Heart left ventricle (tissue), 16 donors: ENCODE results near the gene WFDC12. TPM values are rescaled to one million over a fixed set of nuclear protein-coding genes. Genes with fewer than 3 reads are reported as not detected.
A peak's percentile ranks its signal among the peaks of the same experiment; 100 is the strongest.

Source experiments
- ATAC-seq, 4 donors: fragments of 200-7000 bp; cut with Tn5 transposase; one replicate each; pipeline ENCODE4 v1.9.1; 2020 to 2022; ENCODE audit warnings: moderate library complexity in 4 of 4, mild to moderate bottlenecking in 3 of 4, moderate number of reproducible peaks in 1 of 4
- DNase-seq, 5 donors: peaks; one replicate each; pipeline ENCODE4 v3.0.0-alpha.2; 2020
- H3K27ac ChIP-seq, 12 donors: fragments of 200-600 bp; sonication (generic) in 4 of 12; one replicate each; pipeline versions ENCODE4 v1.5.0 to v1.8.0; 2016 to 2022; ENCODE audit warnings: mild to moderate bottlenecking in 2 of 12
- H3K27me3 ChIP-seq, 9 donors: fragments of 200-600 bp; sonication (generic) in 2 of 9; one replicate each; pipeline versions ENCODE4 v1.5.1 to v1.8.0; 2016 to 2022; ENCODE audit warnings: mild to moderate bottlenecking in 3 of 9
- H3K36me3 ChIP-seq, 9 donors: fragments of 200-600 bp; sonication (generic) in 2 of 9; one replicate each; pipeline versions ENCODE4 v1.5.0 to v1.8.0; 2018 to 2022; ENCODE audit warnings: mild to moderate bottlenecking in 2 of 9
- H3K4me1 ChIP-seq, 12 donors: fragments of 200-600 bp; sonication (generic) in 4 of 12; one replicate each; pipeline versions ENCODE4 v1.5.0 to v1.8.0; 2016 to 2022; ENCODE audit warnings: mild to moderate bottlenecking in 3 of 12
- H3K4me3 ChIP-seq, 12 donors: fragments of 200-600 bp; sonication (generic) in 4 of 12; one replicate each; pipeline versions ENCODE4 v1.5.0 to v1.8.0; 2017 to 2022; ENCODE audit warnings: mild to moderate bottlenecking in 9 of 12, moderate library complexity in 4 of 12
- H3K9me3 ChIP-seq, 12 donors: fragments of 200-600 bp; sonication (generic) in 4 of 12; one replicate each; pipeline versions ENCODE4 v1.5.0 to v1.8.0; 2016 to 2022; ENCODE audit warnings: mild to moderate bottlenecking in 1 of 12
- CTCF ChIP-seq, 12 donors: fragments of 200-600 bp; sonication (generic) in 4 of 12; IDR thresholded peaks; one replicate each; pipeline versions ENCODE4 v1.5.0 to v1.8.0; 2018 to 2022; ENCODE audit warnings: antibody characterized with exemption in 12 of 12, mild to moderate bottlenecking in 5 of 12
- POLR2A ChIP-seq, 2 donors: fragments of 450-650 bp; IDR thresholded peaks; one replicate each; pipeline ENCODE4 v1.6.1; 2017; ENCODE audit warnings: antibody characterized with exemption in 2 of 2, mild to moderate bottlenecking in 2 of 2, moderate library complexity in 2 of 2
- WGBS, 4 donors: extraction: QIAGEN DNeasy Blood & Tissue Kit in 2 of 4; methylation state at CpG; one replicate each; pipeline versions ENCODE4 v1.1.5 to v1.1.7; 2013 to 2018; 5-methylcytosine and 5-hydroxymethylcytosine counted together
- intact Hi-C, 10 donors: fragments of 100-400 bp; cut with DNase I; formaldehyde crosslinking; loops; one replicate each; pipeline versions ENCODE4 v1.11.1 to v1.14.2; 2022
- polyA plus RNA-seq, 2 donors: library from polyadenylated mRNA; stranded (reverse); fragments of 200-250 nt; gene quantifications; one replicate each; pipeline ENCODE4 v1.2.3, GENCODE V29; 2013
- total RNA-seq, 9 donors: library from RNA; depleted of rRNA in 2 of 9; stranded (reverse); fragments of >200 nt in 2 of 9; fragmentation: NEBNext Ultra II Directional in 3 of 9; extraction: Animal tissue kit (Norgen Biotek cat#: 25700) in 3 of 9; gene quantifications; one replicate each; pipeline versions ENCODE4 v1.1.0 to v1.2.4, GENCODE V29; 2016 to 2023
- donor health status: ischemic (EF 13 %, LVEDD 7.1; RV severe dilation, severe dysfunction).
- donor health status: healthy with polysubstance abuse.
- donor health status: DM: no; HTN: yes; CAD: no.
- donor health status: DM: no; HTN: no; CAD: no.
- donor health status: ischemic (EF 25% LVEDD 6.9; RV normal size, moderate dysfunction).
- donor health status: ischemic (EF 25% LVEDD 5.7; RV mildly dilated, moderate dysfunction).
- donor health status: healthy.
- donor health status: DM: yes; HTN: yes; CAD: no.
- donor health status: ischemic (EF 35%, LVEDD 5.7; RV mildly dilated, moderate dysfunction).
- donor health status: nonischemic (EF 11% LVEDD 7.7; RV severe dilation, severe dysfunction).
- donor health status: DM: yes; HTN: yes; CAD: no.
- donor health status: PGD.
- donor health status: ischemic (EF 29% LVEDD 5.4; RV normal size, mild dysfunction).
- donor health status: nonischemic (EF 23%, LVEDD 6.1; RV moderate dilation, normal function).

WFDC12 gene
- total and polyA plus RNA-seq, 11 donors: not detected

- ATAC-seq (peak in 1 of 4 donors; percentile 44), DNase-seq (no peak)
- TF ChIP-seq CTCF (IDR thresholded peaks at IDR 0.05) (no peak), POLR2A (IDR thresholded peaks at IDR 0.05) (no peak)
- WGBS, 4 donors: 40 to 53% (median 46%) methylated on average over 1 of the region's 1 CpG
- Histone ChIP-seq H3K9me3 (peaks cover 0 to 8% (median 2%) of the 10 kb centered on the region in 12 donors), H3K27me3 (peaks cover 0 to 4% (median 0%) of the 10 kb centered on the region in 9 donors), H3K27ac (no peak overlapping the region), H3K4me1 (peaks cover 0 to 4% (median 0%) of the 10 kb centered on the region in 12 donors), H3K36me3 (no peaks in the 10 kb centered on the region), H3K4me3 (no peak overlapping the region)
- intact Hi-C loops: loop anchor here in 1 of 10 donors (10.0 kb wide), 1 partner anchor 61 kb away; no protein-coding TSS in a partner anchor
Observed at GRCh38 chr20:45153752-45154151, 29.5 kb upstream of the WFDC12 start.

DNA sequence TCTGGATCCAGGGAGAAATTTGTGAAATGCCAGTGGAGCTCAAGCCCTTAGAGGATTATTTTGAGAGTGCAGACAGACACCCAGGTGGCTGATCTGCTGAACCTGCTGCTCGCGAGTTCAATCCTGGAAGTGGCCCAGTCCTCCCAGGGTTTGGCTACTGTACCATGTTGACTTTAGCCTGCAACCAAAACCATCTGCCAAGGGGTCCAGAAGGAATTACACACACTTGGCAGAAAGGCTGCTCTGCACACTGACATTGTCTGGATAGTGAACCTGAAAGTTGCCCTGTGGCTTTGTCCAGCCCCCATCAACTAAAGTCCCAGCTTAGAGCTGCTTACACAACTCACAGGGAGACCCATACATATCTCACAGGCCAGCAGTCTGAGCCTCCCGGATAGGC, 28.9 kb upstream of the WFDC12 start:
- no peak for DNase-seq
- H3K4me1 ChIP-seq: peaks cover 0 to 4% (median 0%) of the 10 kb centered on the region in 12 donors
- intact Hi-C loops: loop anchor here in 1 of 10 donors (10.0 kb wide), 1 partner anchor 62 kb away; no protein-coding TSS in a partner anchor
- H3K27me3 ChIP-seq: peaks cover 0 to 8% (median 0%) of the 10 kb centered on the region in 9 donors
- ATAC-seq: no peak
- H3K9me3 ChIP-seq: peaks cover 0 to 2% (median 0%) of the 10 kb centered on the region in 12 donors
- WGBS, 4 donors: 63 to 76% (median 72%) methylated on average over 3 of the region's 3 CpGs
- no peaks in the 10 kb centered on the region for H3K36me3 ChIP-seq
- no peak overlapping the region for H3K27ac ChIP-seq
- no peak for TF ChIP-seq CTCF (IDR thresholded peaks at IDR 0.05)
- no peak for TF ChIP-seq POLR2A (IDR thresholded peaks at IDR 0.05)
- no peak overlapping the region for H3K4me3 ChIP-seq

DNA sequence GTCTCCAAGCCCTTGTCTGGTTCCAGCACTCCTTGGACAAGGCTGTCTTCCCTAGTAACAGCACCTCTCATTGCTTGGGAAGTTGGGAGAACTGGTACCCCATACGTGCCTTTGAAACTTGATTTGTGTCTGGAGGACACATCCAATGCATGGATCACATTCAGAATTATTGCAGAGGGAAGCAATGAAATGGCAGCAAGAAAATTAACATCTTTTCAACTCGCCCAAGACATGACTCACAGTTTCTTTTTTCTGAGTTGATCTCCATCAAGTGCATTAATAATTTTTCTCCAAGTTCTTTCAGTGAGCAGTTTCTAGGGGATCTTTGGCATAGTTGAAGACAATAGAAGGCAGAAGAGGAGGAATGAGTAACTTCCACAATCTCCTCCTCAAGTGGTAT, 28.1 kb upstream of the WFDC12 start:
- Histone ChIP-seq H3K36me3 (no peaks in the 10 kb centered on the region), H3K27me3 (peaks cover 0 to 11% (median 0%) of the 10 kb centered on the region in 9 donors), H3K9me3 (no peaks in the 10 kb centered on the region), H3K4me3 (no peak overlapping the region), H3K4me1 (peaks cover 0 to 4% (median 0%) of the 10 kb centered on the region in 12 donors), H3K27ac (no peak overlapping the region)
- ATAC-seq: no peak
- WGBS, 4 donors: 56 to 66% (median 57%) methylated on average over 2 of the region's 2 CpGs
- no peak for TF ChIP-seq POLR2A (IDR thresholded peaks at IDR 0.05)
- TF ChIP-seq CTCF (IDR thresholded peaks at IDR 0.05): no peak
- DNase-seq: no peak
- intact Hi-C loops: loop anchor here in 1 of 10 donors (10.0 kb wide), 1 partner anchor 62 kb away; no protein-coding TSS in a partner anchor

- Histone ChIP-seq H3K36me3 (no peaks in the 10 kb centered on the region), H3K27ac (no peak overlapping the region), H3K4me1 (peaks cover 0 to 2% (median 0%) of the 10 kb centered on the region in 12 donors), H3K27me3 (peaks cover 0 to 34% (median 14%) of the 10 kb centered on the region in 9 donors), H3K9me3 (no peaks in the 10 kb centered on the region), H3K4me3 (no peak overlapping the region)
- intact Hi-C loops: no loop called here
- ATAC-seq (no peak), DNase-seq (no peak)
- TF ChIP-seq POLR2A (IDR thresholded peaks at IDR 0.05): no peak
- no peak for TF ChIP-seq CTCF (IDR thresholded peaks at IDR 0.05)
- 80 to 90% (median 86%) methylated on average over 3 of the region's 3 CpGs for WGBS, 4 donors
Observed at GRCh38 chr20:45149062-45149461, 24.8 kb upstream of the WFDC12 start.
